IMR-90 (cell line): ENCODE measurements around the gene CHD9. TPM values are rescaled to one million over a fixed set of nuclear protein-coding genes. Genes with fewer than 3 reads are reported as not detected.

ENCODE experiments used
- ATAC-seq: fragments of 200-7000 bp; cut with Tn5 transposase; 2 replicates; pipeline ENCODE4 v1.9.1; 2020; ENCODE audit warnings: low read depth, mild to moderate bottlenecking, moderate library complexity
- BruUV-seq: library from RNA; stranded (reverse); fragments of 400-500 nt; replicated peaks from 2 replicates; lab custom pipeline; 2021; lab: Mats Ljungman, UMichigan
- CTCF ChIA-PET: fragments of 300-600 bp; formaldehyde crosslinking; extraction: SDS; loops from one replicate; lab custom pipeline; 2021; ENCODE audit warnings: antibody characterized with exemption; lab: Yijun Ruan, JAX
- POLR2A ChIA-PET: fragments of 300-600 bp; sonication (Branson Sonifier 250); formaldehyde crosslinking; loops from one replicate; lab custom pipeline; 2022; ENCODE audit warnings: antibody characterized with exemption; ENCODE audit not compliant: unreplicated experiment; lab: Charles Lee
- DNase-seq: peaks from one replicate; pipeline ENCODE4 v3.0.0; 2013
- H2AFZ ChIP-seq: replicated peaks from 2 replicates; pipeline ENCODE3; 2013; ENCODE audit warnings: low read length, mild to moderate bottlenecking; ENCODE audit not compliant: poor library complexity
- H2AK5ac ChIP-seq: 2 replicates; pipeline ENCODE4 v1.6.1; 2013; ENCODE audit warnings: low read depth, low read length, inconsistent platforms
- H2AK9ac ChIP-seq: replicated peaks from 2 replicates; pipeline ENCODE3; 2013; ENCODE audit warnings: mild to moderate bottlenecking, low read depth, low read length, moderate library complexity; ENCODE audit not compliant: poor library complexity
- H2BK120ac ChIP-seq: 2 replicates; pipeline ENCODE4 v1.6.1; 2013; ENCODE audit warnings: low read depth, low read length, inconsistent platforms
- H2BK15ac ChIP-seq: 3 replicates; pipeline ENCODE4 v1.6.1; 2013; ENCODE audit warnings: low read depth, low read length, inconsistent platforms
- H2BK20ac ChIP-seq: 2 replicates; pipeline ENCODE4 v1.6.1; 2013; ENCODE audit warnings: low read depth, mild to moderate bottlenecking, inconsistent platforms, low read length, moderate library complexity
- H2BK5ac ChIP-seq: 2 replicates; pipeline ENCODE4 v1.6.1; 2013; ENCODE audit warnings: mild to moderate bottlenecking, low read depth, low read length, inconsistent platforms; ENCODE audit not compliant: poor library complexity, severe bottlenecking
- H3K14ac ChIP-seq: replicated peaks from 2 replicates; pipeline ENCODE4 v1.6.1; 2013; ENCODE audit warnings: low read depth, low read length, inconsistent platforms
- H3K18ac ChIP-seq: 2 replicates; pipeline ENCODE4 v1.6.1; 2013; ENCODE audit warnings: low read depth, low read length, control low read depth
- H3K23ac ChIP-seq: 2 replicates; pipeline ENCODE4 v1.6.1; 2013; ENCODE audit warnings: low read depth, low read length, inconsistent platforms
- H3K27ac ChIP-seq: 2 replicates; pipeline ENCODE4 v1.5.1; 2013; ENCODE audit warnings: mild to moderate bottlenecking, control low read depth, low read length; ENCODE audit not compliant: insufficient read depth
- H3K27me3 ChIP-seq: 2 replicates; pipeline ENCODE4 v1.6.1; 2013; ENCODE audit warnings: low read length; ENCODE audit not compliant: control insufficient read depth, insufficient read depth
- H3K36me3 ChIP-seq: 2 replicates; pipeline ENCODE4 v1.6.1; 2013; ENCODE audit warnings: low read length, mixed read lengths; ENCODE audit not compliant: control insufficient read depth, insufficient read depth
- H3K4ac ChIP-seq: 2 replicates; pipeline ENCODE4 v1.6.1; 2013; ENCODE audit warnings: low read depth, low read length, inconsistent platforms
- H3K4me1 ChIP-seq: 2 replicates; pipeline ENCODE4 v1.6.1; 2013; ENCODE audit warnings: low read length, mixed read lengths; ENCODE audit not compliant: control insufficient read depth, insufficient read depth
- H3K4me2 ChIP-seq: 2 replicates; pipeline ENCODE4 v1.6.1; 2013; ENCODE audit warnings: low read depth, mild to moderate bottlenecking, control low read depth, low read length, moderate library complexity
- H3K4me3 ChIP-seq: 2 replicates; pipeline ENCODE4 v1.5.1; 2013; ENCODE audit warnings: low read depth, mild to moderate bottlenecking, control low read depth, low read length, moderate library complexity; ENCODE audit not compliant: insufficient read depth
- H3K56ac ChIP-seq: 2 replicates; pipeline ENCODE4 v1.6.1; 2013; ENCODE audit warnings: low read length, inconsistent platforms; ENCODE audit not compliant: insufficient read depth; ENCODE audit errors: extremely low read depth
- H3K79me1 ChIP-seq, 2 experiments: 2 replicates each; pipeline ENCODE4 v1.6.1; 2013; ENCODE audit warnings: low read length in 2 of 2, inconsistent platforms in 1 of 2, low read depth in 1 of 2
- H3K9ac ChIP-seq: 2 replicates; pipeline ENCODE4 v1.6.1; 2013; ENCODE audit warnings: low read depth, low read length, control low read depth
- H3K9me1 ChIP-seq: 2 replicates; pipeline ENCODE4 v1.6.1; 2013; ENCODE audit warnings: low read length, inconsistent platforms; ENCODE audit not compliant: insufficient read depth
- H3K9me3 ChIP-seq: 2 replicates; pipeline ENCODE4 v1.6.1; 2013; ENCODE audit warnings: low read length; ENCODE audit not compliant: control insufficient read depth, insufficient read depth
- H4K20me1 ChIP-seq: 2 replicates; pipeline ENCODE4 v1.6.1; 2013; ENCODE audit warnings: low read length, inconsistent platforms; ENCODE audit not compliant: insufficient read depth
- H4K5ac ChIP-seq: 2 replicates; pipeline ENCODE4 v1.6.1; 2013; ENCODE audit warnings: mild to moderate bottlenecking, low read depth, low read length, control low read depth
- H4K8ac ChIP-seq, 2 experiments: 2 replicates each; pipeline ENCODE4 v1.6.1; 2013; ENCODE audit warnings: low read depth in 2 of 2, low read length in 2 of 2, control low read depth in 1 of 2, inconsistent platforms in 1 of 2
- H4K91ac ChIP-seq: 2 replicates; pipeline ENCODE4 v1.6.1; 2013; ENCODE audit warnings: low read depth, low read length, inconsistent platforms; ENCODE audit not compliant: insufficient read depth
- BHLHE40 ChIP-seq: fragments of 150-350 bp; IDR thresholded peaks from 2 replicates; pipeline ENCODE4 v1.6.1; 2016; ENCODE audit warnings: mild to moderate bottlenecking, low read depth, low read length
- CEBPB ChIP-seq: IDR thresholded peaks from 2 replicates; pipeline ENCODE4 v1.6.1; 2012; ENCODE audit warnings: low read depth, low read length, improper control_type of control experiment
- CTCF ChIP-seq: conservative IDR thresholded peaks from 2 replicates; pipeline ENCODE4 v1.5.1; 2012; ENCODE audit warnings: mild to moderate bottlenecking, low read depth, low read length, improper control_type of control experiment
- ELK1 ChIP-seq: fragments of 150-350 bp; IDR thresholded peaks from 2 replicates; pipeline ENCODE4 v1.6.1; 2016; ENCODE audit warnings: low read depth, mild to moderate bottlenecking, low read length, moderate library complexity, borderline replicate concordance
- FOS ChIP-seq: fragments of 150-350 bp; IDR thresholded peaks from 2 replicates; pipeline ENCODE4 v1.6.1; 2016; ENCODE audit warnings: low read depth, low read length
- MAFK ChIP-seq: IDR thresholded peaks from 2 replicates; pipeline ENCODE4 v1.6.1; 2012; ENCODE audit warnings: low read depth, low read length, improper control_type of control experiment
- MXI1 ChIP-seq: IDR thresholded peaks from 2 replicates; pipeline ENCODE4 v1.6.1; 2012; ENCODE audit warnings: low read depth, mild to moderate bottlenecking, low read length, moderate library complexity, borderline replicate concordance
- NFE2L2 ChIP-seq: fragments of 150-350 bp; IDR thresholded peaks from 2 replicates; pipeline ENCODE4 v1.6.1; 2016; ENCODE audit warnings: low read depth, mild to moderate bottlenecking, low read length
- POLR2A ChIP-seq: IDR thresholded peaks from 2 replicates; pipeline ENCODE4 v1.6.1; 2012; ENCODE audit warnings: mild to moderate bottlenecking, low read depth, low read length
- RAD21 ChIP-seq: IDR thresholded peaks from 2 replicates; pipeline ENCODE4 v1.6.1; 2012; ENCODE audit warnings: low read length, improper control_type of control experiment
- RCOR1 ChIP-seq: IDR thresholded peaks from 2 replicates; pipeline ENCODE4 v1.6.1; 2012; ENCODE audit warnings: mild to moderate bottlenecking, low read length, improper control_type of control experiment; ENCODE audit not compliant: insufficient replicate concordance
- RFX5 ChIP-seq: IDR thresholded peaks from 2 replicates; pipeline ENCODE4 v1.8.0; 2012; ENCODE audit warnings: low read depth, mild to moderate bottlenecking, low read length, moderate library complexity
- SMC3 ChIP-seq: fragments of 150-350 bp; IDR thresholded peaks from 2 replicates; pipeline ENCODE4 v1.6.1; 2016; ENCODE audit warnings: low read depth, mild to moderate bottlenecking, antibody characterized with exemption, low read length, moderate library complexity
- USF2 ChIP-seq: fragments of 150-350 bp; IDR thresholded peaks from 2 replicates; pipeline ENCODE4 v1.6.1; 2017; ENCODE audit warnings: mild to moderate bottlenecking, antibody characterized with exemption, low read length, low read depth
- WGBS, 2 experiments: methylation state at CpG; one replicate each; pipeline versions ENCODE4 v1.1.5 to v1.1.7; 2013; ENCODE audit warnings: missing lambda C conversion rate in 2 of 2; ENCODE audit not compliant: insufficient read length in 1 of 2; ENCODE audit errors: extremely low coverage in 2 of 2; 5-methylcytosine and 5-hydroxymethylcytosine counted together
- dilution Hi-C: fragments of 300-500 bp; cut with HindIII; formaldehyde crosslinking; loops from one replicate; pipeline ENCODE4 v1.14.3; 2018; ENCODE audit warnings: low sequenced_read_pairs; ENCODE audit not compliant: unreplicated experiment
- in situ Hi-C: fragments of 300-500 bp; cut with MboI; formaldehyde crosslinking; loops from 3 replicates; pipeline ENCODE4 v1.14.3; 2019; ENCODE audit warnings: low sequenced_read_pairs, inconsistent platforms, mixed read lengths
- intact Hi-C: fragments of 100-400 bp; cut with micrococcal nuclease; formaldehyde crosslinking; loops from 2 replicates; pipeline ENCODE4 v1.10.0; 2022
- polyA plus RNA-seq, 3 experiments: library from polyadenylated mRNA; depleted of rRNA; stranded (reverse); fragments of >200 nt; gene quantifications; 2 replicates each; pipeline ENCODE4 v1.2.3, GENCODE V29; 2012; ENCODE audit warnings: low replicate concordance in 1 of 3
- total RNA-seq: library from RNA; depleted of rRNA; stranded (reverse); fragments of >200 nt; gene quantifications from 2 replicates; pipeline ENCODE4 v1.2.3, GENCODE V29; 2012

Gene CHD9
- total and polyA plus RNA-seq, 2 of the 4 experiments (the other 2 are of a cell fraction), result 9.1 to 48.8 TPM

GRCh38 chr16:53029971-53030370 lies 24.8 kb upstream of the CHD9 start:
- Histone ChIP-seq H2BK5ac (no peak overlapping the region), H2AFZ (no peak overlapping the region), H3K56ac (no peak overlapping the region), H3K9me1 (no peaks in the 10 kb centered on the region), H3K4me2 (no peak overlapping the region), H3K9ac (no peak overlapping the region), H3K27ac (no peak overlapping the region), H3K14ac (no peak overlapping the region), H4K91ac (no peak overlapping the region), H4K8ac (no peak overlapping the region), H3K79me1 (no peaks in the 10 kb centered on the region), H3K9me3 (peaks cover 3% of the 10 kb centered on the region; the same call in 1 of the 2 replicates), H3K18ac (no peak overlapping the region), H2BK120ac (no peak overlapping the region), H3K4me3 (no peak overlapping the region), H3K4me1 (peaks cover 2% of the 10 kb centered on the region; the same call in 1 of the 2 replicates), H2BK20ac (no peak overlapping the region), H4K20me1 (no peaks in the 10 kb centered on the region), H2BK15ac (no peak overlapping the region), H3K4ac (no peak overlapping the region), H3K36me3 (no peaks in the 10 kb centered on the region), H3K23ac (no peak overlapping the region), H4K5ac (no peak overlapping the region), H2AK9ac (no peak overlapping the region), H3K27me3 (no peaks in the 10 kb centered on the region), H2AK5ac (no peak overlapping the region)
- CTCF ChIA-PET, result no interaction called here
- dilution Hi-C loops, result no loop called here
- POLR2A ChIA-PET, result no interaction called here
- no TSS peak for BruUV-seq
- TF ChIP-seq MAFK (no peak), RFX5 (no peak), RAD21 (no peak), NFE2L2 (no peak), CEBPB (no peak), USF2 (no peak), MXI1 (no peak), RCOR1 (no peak), ELK1 (no peak), CTCF (no peak), FOS (no peak), POLR2A (no peak), SMC3 (no peak), BHLHE40 (no peak)
- ATAC-seq, result no peak
- DNase-seq, result no peak
- intact Hi-C loops, result no loop called here
- in situ Hi-C loops, result no loop called here
- WGBS, 2 experiments, result no CpG with 5 or more reads among the region's 3 CpGs
